ENCODE results near the gene TMEM53.

The TMEM53 gene

DNA sequence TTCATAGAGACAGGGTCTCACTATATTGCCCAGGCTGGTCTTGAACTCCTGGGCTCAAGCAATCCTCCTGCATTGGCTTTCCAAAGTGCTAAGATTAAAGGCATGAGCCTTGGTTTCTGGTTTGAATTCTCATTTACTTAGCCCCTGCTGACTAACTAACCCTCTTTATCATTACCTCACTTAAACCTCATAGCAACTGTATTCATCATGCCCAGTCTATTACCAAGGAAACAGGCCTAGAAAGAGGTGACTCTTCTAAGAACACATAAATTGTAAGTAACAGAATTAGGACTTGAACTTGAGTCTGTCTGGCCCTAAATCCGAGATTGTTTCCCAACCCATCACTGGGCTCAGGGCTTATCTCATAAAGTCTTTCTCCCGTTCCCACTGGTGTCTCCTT, 44.2 kb downstream of the TMEM53 start:
- DNase-seq (ENCODE audit: low read depth in 2 of 2) = no peak

DNA sequence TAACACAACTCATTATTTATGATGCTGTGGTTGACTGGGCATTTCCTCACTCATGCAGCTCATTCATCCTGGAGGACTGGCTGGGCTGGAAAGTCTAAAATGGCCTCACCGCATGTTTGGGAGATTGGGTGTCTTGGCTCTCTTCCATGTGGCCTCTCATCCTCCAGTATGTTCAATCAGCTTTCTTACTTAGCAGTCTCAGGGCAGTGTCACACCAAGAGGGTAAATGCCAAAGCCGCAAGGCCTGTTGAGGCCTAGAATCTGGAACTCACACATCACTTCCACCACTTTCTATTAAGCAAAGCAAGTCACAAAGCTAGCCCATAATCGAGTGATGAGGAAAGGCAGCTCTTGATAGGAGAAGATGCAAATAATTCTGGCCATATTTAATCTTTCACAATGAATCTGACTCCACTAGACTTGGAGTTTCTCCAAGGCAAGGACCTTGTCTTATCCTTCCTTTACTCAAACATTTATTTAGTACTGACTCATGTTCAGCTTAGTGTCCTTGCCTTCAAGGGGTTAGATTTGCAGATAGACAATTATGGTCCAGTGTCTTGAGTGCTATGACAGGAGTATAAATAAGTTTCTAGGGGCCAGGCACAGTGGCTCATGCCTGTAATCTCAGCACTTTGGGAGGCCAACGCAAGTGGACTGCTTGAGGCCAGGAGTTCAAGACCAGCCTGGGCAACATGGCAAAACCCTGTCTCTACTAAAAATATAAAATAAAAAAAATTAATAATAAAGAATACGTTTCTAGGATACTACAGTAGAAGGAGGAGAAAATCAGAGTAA, 45.1 kb downstream of the TMEM53 start:
- no peak for DNase-seq (ENCODE audit: low read depth in 2 of 2)

DNA sequence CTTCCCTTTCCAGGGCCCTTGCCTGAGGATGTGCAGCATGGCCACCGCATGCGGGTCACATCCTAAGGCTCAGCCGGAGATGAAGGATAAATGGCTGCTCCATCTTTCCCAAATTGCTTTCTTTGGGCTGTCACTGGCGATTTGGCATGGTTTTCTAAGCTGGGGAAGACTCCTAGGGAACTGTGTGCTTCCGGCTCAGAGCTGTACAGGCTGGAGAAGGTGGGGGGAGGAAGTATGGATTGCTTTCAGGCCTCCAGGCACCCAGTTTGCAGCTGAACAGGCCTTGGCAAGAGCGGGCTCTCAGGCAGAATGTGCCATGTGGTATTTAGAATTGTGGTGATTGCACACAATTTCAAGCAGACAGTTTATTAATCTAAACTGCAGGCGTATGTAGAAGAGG, 48.9 kb downstream of the TMEM53 start:
- no peak for DNase-seq (ENCODE audit: low read depth in 2 of 2)

DNA sequence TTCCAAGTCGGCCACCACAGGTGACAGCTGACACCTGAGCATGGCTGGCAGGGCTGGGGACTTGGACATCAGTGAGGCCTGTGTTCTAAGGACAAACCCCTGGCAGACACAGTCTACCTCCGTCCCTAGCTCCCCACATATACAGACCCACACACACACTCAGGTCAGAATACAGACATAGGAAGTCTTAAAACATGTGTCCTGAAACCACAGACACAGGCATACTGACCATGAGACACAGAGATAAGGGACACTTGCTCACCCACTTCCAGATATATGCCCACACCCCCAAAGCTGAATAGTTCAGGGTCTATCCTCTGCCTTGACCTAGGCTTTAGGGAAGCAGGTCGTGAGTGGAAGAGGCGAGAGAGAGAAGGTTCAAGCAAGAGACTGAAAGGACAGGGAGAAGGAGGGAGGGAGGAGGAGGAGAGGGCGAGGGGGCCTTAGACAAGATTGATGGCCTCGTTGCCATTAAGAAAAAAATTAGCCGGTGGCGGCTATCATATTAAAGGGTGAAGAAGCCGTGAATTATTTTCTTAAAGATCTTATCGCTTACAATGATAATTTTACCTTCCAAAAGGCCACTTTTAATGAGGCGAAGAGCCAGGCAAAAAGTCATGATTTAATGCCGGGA, 49.9 kb downstream of the TMEM53 start:
- DNase-seq (ENCODE audit: low read depth in 2 of 2) = no peak

DNA sequence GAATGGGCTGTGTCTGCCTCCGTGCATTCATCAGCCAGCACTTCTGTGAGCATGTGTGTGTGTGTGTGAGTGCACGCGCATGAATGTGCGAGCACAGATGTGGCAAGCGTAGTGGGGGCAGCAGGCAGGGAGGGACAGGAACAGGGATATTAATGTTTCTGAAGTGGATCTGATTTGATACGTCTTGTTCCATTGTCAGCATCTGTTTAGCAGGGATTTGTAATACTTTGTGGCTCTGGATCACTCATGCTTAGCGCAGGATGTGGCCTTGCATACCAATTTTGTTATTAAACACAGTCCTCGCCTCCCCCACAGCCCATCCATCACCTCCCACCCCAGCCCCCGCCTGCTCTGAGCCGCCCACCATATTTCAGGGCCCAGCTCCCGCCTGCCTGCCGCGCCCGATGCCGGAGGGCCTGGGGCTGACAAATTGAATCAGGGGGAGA, 52.4 kb downstream of the TMEM53 start:
- DNase-seq (ENCODE audit: low read depth in 2 of 2) = no peak

DNA sequence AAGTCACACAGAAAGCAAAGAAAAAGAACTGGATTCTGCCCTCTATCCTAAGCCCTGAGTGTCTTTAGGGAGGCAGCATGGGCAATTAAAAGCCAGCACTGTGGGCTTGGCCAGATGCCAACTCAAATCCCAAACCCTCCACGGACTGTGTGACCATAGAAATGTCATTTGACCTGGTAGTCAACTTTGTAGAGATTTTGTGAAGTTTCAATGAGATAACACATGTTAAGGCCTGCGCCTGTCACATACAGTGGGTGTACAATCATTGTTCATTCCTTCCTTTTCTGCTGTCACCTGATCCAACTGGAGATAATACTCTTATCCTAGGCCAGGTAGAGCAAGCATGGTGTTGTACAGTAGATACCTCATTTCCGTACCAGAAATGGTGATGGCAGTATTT, 54.2 kb downstream of the TMEM53 start:
- DNase-seq (ENCODE audit: low read depth in 2 of 2) = no peak

DNA sequence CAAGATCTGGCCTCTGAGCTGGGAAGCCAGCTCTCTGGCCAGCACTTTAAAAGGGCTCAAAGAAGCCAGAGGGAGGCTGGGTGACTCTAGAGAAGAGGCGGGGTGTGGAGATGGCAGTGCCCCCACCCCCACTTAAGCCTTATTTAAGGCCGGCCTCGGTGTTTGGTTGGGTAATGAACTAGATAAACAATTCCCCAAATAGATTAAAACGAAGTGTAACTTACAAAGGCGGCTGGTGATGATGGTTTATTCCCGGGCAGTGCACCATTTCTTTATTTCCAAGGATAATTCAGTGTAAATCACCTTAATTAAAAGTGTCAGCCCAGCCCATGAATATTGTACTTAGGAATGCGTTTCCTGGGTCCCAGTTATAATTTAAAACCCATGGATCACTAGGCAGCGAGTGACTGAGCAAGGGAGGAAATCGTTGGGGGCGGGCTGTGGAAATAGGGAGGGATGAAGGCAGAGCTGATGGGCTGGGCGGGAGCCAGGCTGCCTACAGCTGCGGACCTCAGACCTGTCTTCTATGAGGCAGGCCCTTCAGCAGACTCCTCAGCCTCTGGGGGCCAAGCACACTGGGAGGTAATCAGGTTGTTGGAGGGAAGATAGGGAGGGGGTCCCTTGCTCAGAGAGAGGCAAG, 54.9 kb downstream of the TMEM53 start:
- no peak for DNase-seq (ENCODE audit: low read depth in 2 of 2)

DNA sequence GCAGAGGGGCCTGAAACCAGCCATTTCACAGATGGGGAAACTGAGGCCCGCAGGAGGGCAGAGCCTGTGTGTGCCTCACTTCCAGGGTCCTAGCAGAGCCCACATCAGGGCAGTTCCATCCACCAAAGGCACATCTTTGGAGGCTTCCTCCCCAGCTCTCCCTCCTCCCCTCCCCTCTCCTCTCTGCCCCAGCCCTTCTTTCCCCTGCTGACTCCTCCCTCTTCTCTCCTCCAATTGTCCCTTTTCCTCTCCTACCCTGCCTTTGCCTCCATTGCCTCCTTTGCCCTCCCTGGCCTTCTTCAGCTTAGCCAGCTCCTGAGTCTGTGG, 56.6 kb downstream of the TMEM53 start:
- DNase-seq (ENCODE audit: low read depth in 2 of 2) = no peak

DNA sequence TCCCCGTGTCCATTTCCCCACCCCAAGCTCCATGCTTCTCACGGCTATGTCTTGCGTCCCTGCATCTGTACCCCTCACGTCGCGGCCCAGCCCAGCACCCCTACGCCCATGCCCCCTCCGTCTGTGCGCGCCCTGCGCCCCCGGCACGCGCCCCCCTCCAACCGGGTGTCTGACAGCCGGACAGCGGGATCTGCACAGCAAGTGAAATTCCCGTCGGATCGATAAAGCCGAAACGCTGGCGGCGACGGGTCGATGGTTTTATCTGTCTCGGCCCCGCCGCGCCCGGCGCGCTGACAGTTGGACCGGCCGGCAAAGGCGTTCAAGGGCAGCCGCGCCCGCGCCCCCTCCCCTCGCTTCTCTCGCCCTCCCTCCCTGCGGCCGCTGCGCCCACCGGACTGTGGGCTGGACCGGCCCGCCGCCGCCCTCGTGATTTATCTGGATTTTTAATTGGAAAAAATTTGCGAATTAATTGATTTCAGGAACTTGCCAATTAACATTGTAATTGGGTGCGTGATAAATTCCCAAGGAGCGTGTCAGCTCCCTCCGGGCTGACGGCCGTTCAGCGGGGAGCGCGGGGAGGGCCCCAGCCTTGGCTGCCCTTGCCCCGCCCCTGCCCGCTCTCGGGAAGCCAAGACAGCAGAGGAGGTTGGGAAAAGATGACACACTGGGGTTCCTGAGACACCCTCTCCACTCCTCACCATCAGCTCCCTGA, 57.1 kb downstream of the TMEM53 start:
- no peak for DNase-seq (ENCODE audit: low read depth in 2 of 2)

DNA sequence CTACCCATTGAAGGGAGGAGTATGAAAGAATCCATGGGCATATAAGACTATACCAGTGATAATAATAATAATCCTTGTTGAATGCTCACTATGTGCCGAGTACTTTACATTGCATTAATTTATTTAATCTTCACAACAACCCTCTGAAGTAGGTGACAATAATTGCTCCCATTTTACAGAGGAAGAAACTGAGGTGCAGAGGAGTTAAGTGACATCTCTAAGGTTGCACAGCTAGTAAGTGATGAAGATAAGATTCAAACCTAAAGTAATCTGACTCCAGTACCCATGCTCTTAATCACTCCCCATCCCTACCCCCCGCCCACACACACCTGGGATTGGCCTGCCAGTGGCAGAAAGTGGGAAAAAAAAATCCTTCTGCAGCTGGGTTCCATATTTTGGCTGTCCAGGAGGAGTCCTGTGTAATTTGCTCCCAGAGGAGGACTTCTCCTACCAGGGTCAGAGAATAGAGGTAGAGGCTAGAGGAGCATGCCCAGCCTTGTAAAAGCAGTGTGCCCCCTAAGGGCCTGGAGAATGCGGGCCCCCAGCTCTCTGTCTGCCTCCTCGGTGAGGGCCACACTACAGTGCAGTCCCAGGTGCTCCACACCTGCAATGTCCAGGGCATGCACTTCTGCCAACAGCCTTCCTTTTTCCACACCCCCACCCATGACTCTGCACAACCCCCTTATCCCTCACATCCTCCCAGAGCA, 57.8 kb downstream of the TMEM53 start:
- DNase-seq (ENCODE audit: low read depth in 2 of 2) = no peak

DNA sequence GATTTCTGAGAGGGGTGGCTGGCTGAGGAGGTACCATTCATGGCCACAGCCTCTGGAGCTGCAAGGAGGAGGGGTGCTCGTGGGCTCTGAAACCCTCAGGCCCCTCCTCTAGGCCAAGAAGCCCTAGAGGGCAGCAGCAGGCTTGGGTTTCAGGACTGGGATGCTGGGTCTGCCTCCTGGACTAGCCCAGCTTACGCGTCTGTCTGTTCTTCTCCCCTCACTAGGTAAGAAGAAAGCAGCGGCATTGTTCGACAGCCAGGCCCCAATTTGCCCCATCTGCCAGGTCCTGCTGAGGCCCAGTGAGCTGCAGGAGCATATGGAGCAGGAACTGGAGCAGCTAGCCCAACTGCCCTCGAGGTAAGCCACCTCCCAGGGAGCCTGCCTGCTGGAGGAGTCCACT, 60.3 kb downstream of the TMEM53 start:
- DNase-seq (ENCODE audit: low read depth in 2 of 2) = no peak

DNA sequence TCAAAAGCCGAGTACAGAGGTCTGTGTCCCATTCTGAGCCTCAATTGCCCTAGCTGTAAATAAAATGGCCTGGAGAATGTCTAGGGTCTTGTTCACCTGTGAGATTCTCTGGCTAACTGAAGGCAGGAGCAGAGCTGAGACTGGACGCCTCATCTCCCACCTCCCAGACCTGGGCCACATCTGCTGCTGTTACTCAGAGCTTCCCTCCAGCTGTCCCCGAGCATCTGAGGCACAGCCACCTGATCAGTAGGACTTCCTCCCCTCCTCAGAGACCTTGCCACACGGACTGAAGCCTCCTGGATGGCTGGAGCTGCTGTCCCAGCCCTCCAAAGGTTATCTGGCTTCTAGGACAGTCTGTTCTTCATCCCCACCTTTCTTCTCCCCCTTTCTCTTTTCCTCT, 62.4 kb downstream of the TMEM53 start:
- DNase-seq (ENCODE audit: low read depth in 2 of 2) = no peak

DNA sequence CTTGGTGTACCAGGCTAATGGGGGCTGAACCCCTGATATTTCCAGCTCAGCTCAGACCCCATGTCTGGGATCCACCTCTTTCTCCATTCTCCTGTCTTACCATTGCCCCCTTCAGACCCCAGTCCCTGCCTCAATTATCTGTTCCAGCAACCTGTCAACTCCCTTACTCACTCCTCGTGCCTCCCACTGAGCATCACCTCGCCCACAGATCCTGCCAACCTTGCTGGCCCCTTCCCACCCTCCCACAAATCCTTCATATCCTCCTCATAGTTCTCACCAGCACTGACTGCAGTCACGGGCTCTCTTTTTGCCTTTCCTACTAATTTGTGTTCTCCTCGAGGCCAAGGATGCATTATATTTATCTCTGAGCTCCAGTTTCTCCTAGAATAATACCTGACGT, 62.9 kb downstream of the TMEM53 start:
- DNase-seq (ENCODE audit: low read depth in 2 of 2) = no peak

DNA sequence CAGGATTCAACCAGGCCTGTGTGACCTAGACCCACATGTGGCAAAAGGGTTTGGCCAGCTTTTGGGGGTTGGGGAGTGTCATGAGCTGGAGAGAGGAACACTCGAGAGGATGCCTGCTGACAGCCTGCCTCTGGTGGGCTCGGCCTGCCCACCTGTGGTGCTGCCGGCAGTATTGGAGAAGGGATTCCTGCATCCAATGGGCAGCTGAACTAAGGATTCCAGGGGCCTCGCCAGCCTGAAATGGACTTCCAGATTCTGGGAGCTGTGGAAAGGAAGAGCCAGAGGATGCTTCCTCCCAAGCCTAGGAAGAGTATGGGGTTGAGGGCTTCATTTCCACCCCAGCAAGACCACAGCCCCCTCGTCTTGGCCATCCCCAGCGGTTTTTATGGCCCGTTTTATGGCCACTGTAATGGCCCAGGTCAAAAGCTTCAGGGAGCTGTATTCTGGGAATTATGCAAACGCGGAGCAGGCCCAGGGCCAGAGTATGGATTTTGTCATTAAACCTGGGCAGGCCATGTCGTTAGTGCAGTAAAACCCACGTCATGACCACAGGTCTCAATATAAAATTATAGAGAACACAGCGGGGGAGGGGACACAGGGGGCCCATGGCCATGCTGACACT, 63.6 kb downstream of the TMEM53 start:
- DNase-seq (ENCODE audit: low read depth in 2 of 2) = no peak

DNA sequence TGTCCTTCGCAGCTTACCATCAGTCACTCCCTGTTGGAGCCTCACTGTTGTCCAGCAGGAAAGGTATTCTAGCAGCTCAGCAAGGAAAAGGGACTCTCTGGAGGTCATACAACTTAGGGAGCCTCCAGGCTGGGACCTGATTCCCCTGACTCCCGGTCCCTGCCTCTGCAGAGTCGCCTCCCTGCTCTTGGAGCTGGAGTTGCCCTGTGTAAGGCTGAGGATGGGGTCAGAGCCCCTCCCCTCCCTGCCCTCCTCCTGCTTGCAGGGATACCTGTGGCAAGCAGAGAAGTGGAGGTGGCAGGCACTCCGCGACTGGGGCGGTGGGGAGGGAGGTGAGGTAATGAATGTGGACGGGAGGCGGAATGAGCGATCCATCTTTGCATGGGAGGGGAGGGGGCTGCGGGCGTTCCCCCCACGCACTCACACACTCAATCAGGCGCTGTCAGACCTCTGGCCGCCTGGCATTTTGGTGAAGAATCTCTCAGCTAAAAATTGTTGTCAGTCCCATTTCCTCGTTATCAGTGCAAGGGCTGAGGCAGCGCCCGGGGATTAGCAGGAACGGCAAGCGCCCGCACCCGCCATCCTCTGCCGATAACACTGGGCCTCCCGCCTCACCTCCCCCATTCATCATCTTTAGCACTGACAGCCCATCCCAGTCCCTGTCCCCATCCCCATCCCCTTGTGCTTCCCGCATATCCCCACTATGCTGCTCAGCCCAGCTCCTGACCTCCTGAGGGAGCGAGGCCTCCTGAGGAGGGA, 64.3 kb downstream of the TMEM53 start:
- DNase-seq (ENCODE audit: low read depth in 2 of 2) = no peak

DNA sequence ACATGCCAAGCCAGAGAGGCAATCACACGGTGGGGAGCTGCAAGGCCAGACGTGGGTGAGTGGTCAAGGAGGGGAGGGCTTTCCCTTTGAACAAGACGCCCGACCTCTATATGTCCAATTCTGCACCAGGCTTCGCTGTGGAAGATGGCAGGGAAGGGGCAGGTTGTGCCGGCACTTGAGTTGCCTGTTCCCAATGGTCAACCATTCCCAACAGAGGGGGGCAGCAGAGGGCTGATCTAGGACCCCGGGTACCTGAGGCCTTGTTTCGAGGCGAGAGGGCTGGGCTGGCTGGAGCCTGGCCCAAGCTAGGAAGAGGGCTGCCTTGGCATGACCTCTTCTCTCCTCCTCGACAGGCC, 64.9 kb downstream of the TMEM53 start:
- DNase-seq (ENCODE audit: low read depth in 2 of 2) = peak; percentile 3 to 4

DNA sequence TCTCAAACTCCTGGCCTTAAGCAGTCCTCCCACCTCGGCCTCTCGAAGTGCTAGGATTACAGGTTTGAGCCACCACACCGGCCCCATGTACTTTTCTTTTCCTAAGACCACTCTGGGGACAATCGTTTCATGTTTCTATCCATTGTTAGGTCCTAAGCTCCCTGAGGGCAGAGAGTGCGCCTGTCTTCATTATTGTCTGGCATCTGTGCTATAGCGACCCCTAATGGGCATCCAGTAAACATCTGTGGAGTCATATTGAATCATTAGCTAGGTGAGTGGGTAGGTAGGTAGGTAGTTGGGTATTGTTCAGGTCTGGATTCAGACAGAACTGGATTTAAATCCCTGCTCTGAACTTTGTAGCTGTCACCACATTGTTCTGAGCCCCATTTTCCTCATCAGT, 66.1 kb downstream of the TMEM53 start:
- DNase-seq (ENCODE audit: low read depth in 2 of 2) = no peak

DNA sequence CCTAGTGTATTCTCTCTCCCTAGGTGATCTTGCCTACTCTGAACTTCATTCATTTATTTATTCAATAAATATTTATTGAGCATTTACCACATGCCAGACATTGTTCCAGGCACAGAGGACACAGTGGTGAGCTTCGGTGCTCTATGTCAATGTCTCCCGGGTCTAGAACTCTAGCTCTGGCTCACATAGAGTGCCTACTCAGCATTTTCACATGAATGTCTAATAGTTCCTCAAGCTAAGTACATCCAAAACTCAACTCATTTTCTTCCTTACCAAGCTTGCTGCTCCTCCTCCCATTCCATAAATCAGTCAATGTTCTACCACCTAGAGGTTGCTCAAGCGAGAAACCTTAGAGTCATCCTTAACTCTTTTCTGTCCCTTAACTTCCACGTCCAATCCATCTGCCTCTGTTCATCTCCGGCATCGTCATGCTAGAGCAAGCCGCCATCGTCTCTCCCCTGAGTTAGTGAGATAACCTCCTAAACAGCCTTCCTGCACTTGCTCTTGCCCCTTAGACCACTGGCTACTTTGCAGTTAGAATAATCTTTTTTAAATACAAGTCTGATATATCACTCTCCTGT, 67.5 kb downstream of the TMEM53 start:
- DNase-seq (ENCODE audit: low read depth in 2 of 2) = no peak

DNA sequence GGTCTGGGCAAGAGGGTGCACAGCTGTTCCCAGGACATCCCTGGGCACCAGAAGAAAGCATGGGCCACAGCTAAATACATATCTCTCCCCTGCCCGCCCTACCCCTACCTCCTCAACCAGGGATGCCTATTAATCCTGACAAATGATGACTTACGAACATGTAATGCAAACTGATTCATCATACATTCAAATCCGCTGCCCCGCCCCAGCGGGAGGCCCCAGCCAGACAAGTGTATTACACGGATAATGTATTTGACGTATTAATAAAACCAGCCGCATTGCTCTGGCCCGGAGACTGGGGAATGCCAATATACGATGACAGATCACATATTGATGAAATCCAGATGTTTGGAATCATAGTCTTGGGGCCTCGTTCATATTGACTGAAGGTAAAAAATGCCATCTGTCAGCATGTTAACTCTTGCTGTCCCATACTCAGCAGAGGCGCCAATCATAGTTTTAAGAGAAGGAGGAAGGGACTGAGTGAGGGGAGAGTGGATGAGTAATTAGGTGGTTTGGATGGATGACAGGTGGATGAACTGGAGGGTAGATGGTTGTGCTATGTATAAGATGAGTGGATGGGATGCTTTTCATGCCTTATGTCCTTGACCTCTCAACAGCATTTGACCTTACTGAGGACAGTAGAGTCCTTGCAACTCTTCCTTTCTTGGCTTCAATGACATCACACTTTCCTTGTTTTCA, 68.2 kb downstream of the TMEM53 start:
- DNase-seq (ENCODE audit: low read depth in 2 of 2) = no peak

Data from stimulated activated CD8-positive, alpha-beta memory T cell treated with anti-CD3 and anti-CD28 coated beads, Interleukin-15, amount 100 ng/mL, for 48 hours (primary cell).